Right lobe of liver (tissue), 4 donors: ENCODE measurements around the gene GLP2R.

ENCODE experiments used
- CTCF ChIP-seq, 4 donors: fragments of 200-600 bp in 3 of 4; fragments of 450-650 bp in 1 of 4; IDR thresholded peaks; one replicate each; pipeline versions ENCODE4 v1.5.1 to v1.8.0; 2016 to 2022; ENCODE audit warnings: antibody characterized with exemption in 4 of 4, mild to moderate bottlenecking in 2 of 4
- POLR2A ChIP-seq: fragments of 450-650 bp; IDR thresholded peaks from one replicate; pipeline ENCODE4 v1.6.1; 2017; ENCODE audit warnings: antibody characterized with exemption, mild to moderate bottlenecking
- donor health status: DM: no; HTN: no; CAD: no.
- donor health status: DM: no; HTN: no; CAD: no.
- donor health status: DM: no; HTN: yes; CAD: no.

GRCh38 chr17:9917801-9918200, 92.1 kb downstream of the GLP2R start:
- no peak for TF ChIP-seq CTCF (IDR thresholded peaks at IDR 0.05)
- no peak for TF ChIP-seq POLR2A
